ENCODE data around the gene USH2A. TPM values are rescaled to one million over a fixed set of nuclear protein-coding genes. Genes with fewer than 3 reads are reported as not detected.

Gene USH2A
- total RNA-seq, 2 donors from 2014 or later: not detected

GRCh38 chr1:215986401-215986800, 436.8 kb downstream of the USH2A start:
- H3K27ac Mint-ChIP-seq: no peak overlapping the region
- H3K4me1 Mint-ChIP-seq (ENCODE audit: low read depth in 2 of 2): no peaks in the 10 kb centered on the region
- DNase-seq (ENCODE audit: low spot score) (no peak), ATAC-seq (no peak)
- H3K4me3 Mint-ChIP-seq: no peak overlapping the region
- H3K9me3 Mint-ChIP-seq: peaks cover 16% of the 10 kb centered on the region
- no peaks in the 10 kb centered on the region for H3K36me3 Mint-ChIP-seq
- no peaks in the 10 kb centered on the region for H3K27me3 Mint-ChIP-seq

GRCh38 chr1:215983680-215984079, 439.6 kb downstream of the USH2A start:
- H3K9me3 Mint-ChIP-seq: peaks cover 11% of the 10 kb centered on the region
- DNase-seq (ENCODE audit: low spot score) (no peak), ATAC-seq (no peak)
- no peaks in the 10 kb centered on the region for H3K36me3 Mint-ChIP-seq
- H3K4me3 Mint-ChIP-seq: no peak overlapping the region
- H3K27me3 Mint-ChIP-seq: no peaks in the 10 kb centered on the region
- H3K4me1 Mint-ChIP-seq (ENCODE audit: low read depth in 2 of 2): no peaks in the 10 kb centered on the region
- no peak overlapping the region for H3K27ac Mint-ChIP-seq

DNA sequence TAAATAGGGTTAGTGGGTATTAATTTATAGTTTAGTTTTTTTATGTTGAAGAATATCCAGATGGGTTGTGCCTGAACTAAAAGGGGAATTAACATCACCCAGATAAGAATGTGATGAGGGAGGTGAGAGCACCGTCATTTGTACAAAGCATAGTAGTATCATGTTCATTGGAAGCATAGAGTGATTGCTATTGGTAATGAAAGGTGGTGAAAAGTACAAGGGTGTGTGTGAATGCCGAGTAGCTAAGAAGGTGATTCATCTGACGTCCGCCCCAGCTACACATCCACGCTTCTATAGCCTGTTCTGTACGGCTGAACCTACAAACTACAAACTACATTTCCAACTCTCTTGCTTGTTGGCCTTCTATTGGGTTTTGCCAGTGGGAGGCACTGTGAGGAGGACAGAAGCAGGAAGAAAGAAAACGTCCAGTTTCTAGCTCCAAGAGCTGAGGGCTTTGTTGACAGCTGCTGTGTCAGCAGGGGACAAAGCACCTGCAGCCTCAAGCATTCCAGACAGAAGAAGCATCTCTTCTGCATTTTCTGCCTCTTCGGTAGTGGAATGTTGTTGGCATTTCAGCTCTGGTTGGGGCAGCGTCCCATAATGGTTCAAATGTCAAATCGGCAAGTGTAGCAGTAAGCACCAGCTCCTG, 451.3 kb downstream of the USH2A start:
- Mint-ChIP-seq H3K36me3 (peaks cover 4% of the 10 kb centered on the region), H3K4me1 (ENCODE audit: low read depth in 2 of 2) (no peaks in the 10 kb centered on the region), H3K9me3 (peaks cover 21% of the 10 kb centered on the region), H3K27ac (no peak overlapping the region), H3K4me3 (no peak overlapping the region), H3K27me3 (no peaks in the 10 kb centered on the region)
- ATAC-seq: no peak
- no peak for DNase-seq (ENCODE audit: low spot score)

DNA sequence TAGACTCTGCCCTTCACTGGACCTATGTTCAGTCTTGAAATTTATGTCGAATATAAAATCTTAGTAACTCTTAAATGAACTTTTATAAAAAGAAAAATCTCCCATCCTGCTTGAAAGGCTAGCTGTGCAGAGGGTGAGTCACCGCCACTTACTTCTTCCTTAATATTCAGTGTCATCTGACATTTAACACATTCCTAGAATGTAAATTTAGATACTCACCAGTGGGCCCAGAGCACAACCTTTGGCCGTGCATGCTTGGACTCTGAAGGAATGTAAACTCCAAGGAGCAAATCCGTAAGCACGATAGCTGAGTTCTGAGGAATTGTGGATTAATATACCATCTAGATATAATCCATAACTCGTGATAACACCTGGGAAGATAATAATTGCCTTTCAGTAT, 452.8 kb downstream of the USH2A start:
- Mint-ChIP-seq H3K9me3 (peaks cover 15% of the 10 kb centered on the region), H3K4me1 (ENCODE audit: low read depth in 2 of 2) (no peaks in the 10 kb centered on the region), H3K36me3 (peaks cover 4% of the 10 kb centered on the region), H3K4me3 (no peak overlapping the region), H3K27ac (no peak overlapping the region), H3K27me3 (no peaks in the 10 kb centered on the region)
- DNase-seq (ENCODE audit: low spot score) (no peak), ATAC-seq (no peak)

- H3K27ac Mint-ChIP-seq: no peak overlapping the region
- no peak overlapping the region for H3K4me3 Mint-ChIP-seq
- DNase-seq (ENCODE audit: low spot score) (no peak), ATAC-seq (no peak)
- H3K4me1 Mint-ChIP-seq (ENCODE audit: low read depth in 2 of 2): no peaks in the 10 kb centered on the region
- no peaks in the 10 kb centered on the region for H3K9me3 Mint-ChIP-seq
- no peaks in the 10 kb centered on the region for H3K27me3 Mint-ChIP-seq
- H3K36me3 Mint-ChIP-seq: no peaks in the 10 kb centered on the region
Observed at GRCh38 chr1:215963621-215964020, 459.6 kb downstream of the USH2A start.

GRCh38 chr1:215963040-215963439, 460.2 kb downstream of the USH2A start:
- H3K9me3 Mint-ChIP-seq: no peaks in the 10 kb centered on the region
- no peak for ATAC-seq
- no peaks in the 10 kb centered on the region for H3K27me3 Mint-ChIP-seq
- H3K4me3 Mint-ChIP-seq: no peak overlapping the region
- no peaks in the 10 kb centered on the region for H3K4me1 Mint-ChIP-seq (ENCODE audit: low read depth in 2 of 2)
- DNase-seq (ENCODE audit: low spot score): no peak
- H3K27ac Mint-ChIP-seq: no peak overlapping the region
- no peaks in the 10 kb centered on the region for H3K36me3 Mint-ChIP-seq

DNA sequence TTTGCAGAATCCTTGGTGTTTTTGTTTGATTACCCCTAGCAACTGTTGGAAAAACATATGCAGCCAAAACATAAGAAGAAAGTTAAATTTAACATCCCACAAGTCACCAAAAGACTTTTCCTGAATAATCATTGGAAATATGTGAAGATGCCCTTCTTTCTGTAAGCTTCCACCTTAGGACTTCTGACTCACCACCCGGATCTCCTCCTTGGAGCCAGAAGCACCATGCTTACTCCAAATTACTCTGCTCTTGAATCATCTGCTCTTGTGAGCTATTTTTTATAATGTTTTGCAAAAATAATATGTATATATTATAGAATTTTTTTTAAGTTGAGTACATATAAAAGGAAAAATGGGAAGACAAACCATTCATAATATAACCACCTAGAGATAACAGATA, 464.4 kb downstream of the USH2A start:
- H3K27me3 Mint-ChIP-seq: no peaks in the 10 kb centered on the region
- H3K27ac Mint-ChIP-seq: no peak overlapping the region

GRCh38 chr1:215957663-215958062, 465.6 kb downstream of the USH2A start:
- H3K4me3 Mint-ChIP-seq: no peak overlapping the region
- H3K36me3 Mint-ChIP-seq: no peaks in the 10 kb centered on the region
- no peak overlapping the region for H3K27ac Mint-ChIP-seq
- peaks cover 3% of the 10 kb centered on the region for H3K9me3 Mint-ChIP-seq
- ATAC-seq (no peak), DNase-seq (ENCODE audit: low spot score) (no peak)
- no peaks in the 10 kb centered on the region for H3K27me3 Mint-ChIP-seq
- no peaks in the 10 kb centered on the region for H3K4me1 Mint-ChIP-seq (ENCODE audit: low read depth in 2 of 2)

More for the DNA sequence above, 464.4 kb downstream of the USH2A start:
- H3K4me3 Mint-ChIP-seq: no peak overlapping the region
- H3K36me3 Mint-ChIP-seq: no peaks in the 10 kb centered on the region
- DNase-seq (ENCODE audit: low spot score) (no peak), ATAC-seq (no peak)
- H3K4me1 Mint-ChIP-seq (ENCODE audit: low read depth in 2 of 2): no peaks in the 10 kb centered on the region
- H3K9me3 Mint-ChIP-seq: peaks cover 3% of the 10 kb centered on the region

GRCh38 chr1:215932558-215932957, 490.7 kb downstream of the USH2A start:
- DNase-seq (ENCODE audit: low spot score) (no peak), ATAC-seq (no peak)
- Mint-ChIP-seq H3K4me1 (ENCODE audit: low read depth in 2 of 2) (no peaks in the 10 kb centered on the region), H3K9me3 (peaks cover 6% of the 10 kb centered on the region), H3K36me3 (no peaks in the 10 kb centered on the region), H3K27ac (no peak overlapping the region), H3K27me3 (no peaks in the 10 kb centered on the region), H3K4me3 (no peak overlapping the region)

DNA sequence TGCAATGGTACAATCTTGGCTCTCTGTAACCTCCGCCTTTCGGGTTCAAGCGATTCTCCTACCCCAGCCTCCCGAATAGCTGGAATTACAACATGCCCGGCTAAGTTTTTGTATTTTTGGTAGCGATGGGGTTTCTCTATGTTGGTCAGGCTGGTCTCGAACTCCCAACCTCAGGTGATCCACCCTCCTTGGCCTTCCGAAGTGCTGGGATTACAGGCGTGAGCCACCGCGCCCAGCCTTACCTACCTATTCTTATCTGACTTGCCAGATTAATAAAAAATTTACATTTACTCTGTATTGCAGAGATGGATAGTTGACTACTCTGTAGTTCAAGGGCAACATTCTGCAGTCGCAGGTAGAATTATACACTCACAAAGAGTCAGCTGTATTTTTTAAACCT, 496.6 kb downstream of the USH2A start:
- ATAC-seq: no peak
- H3K9me3 Mint-ChIP-seq: no peaks in the 10 kb centered on the region
- no peaks in the 10 kb centered on the region for H3K36me3 Mint-ChIP-seq
- H3K4me3 Mint-ChIP-seq: no peak overlapping the region
- no peak for DNase-seq (ENCODE audit: low spot score)
- no peaks in the 10 kb centered on the region for H3K27me3 Mint-ChIP-seq
- no peak overlapping the region for H3K27ac Mint-ChIP-seq
- H3K4me1 Mint-ChIP-seq (ENCODE audit: low read depth in 2 of 2): no peaks in the 10 kb centered on the region

DNA sequence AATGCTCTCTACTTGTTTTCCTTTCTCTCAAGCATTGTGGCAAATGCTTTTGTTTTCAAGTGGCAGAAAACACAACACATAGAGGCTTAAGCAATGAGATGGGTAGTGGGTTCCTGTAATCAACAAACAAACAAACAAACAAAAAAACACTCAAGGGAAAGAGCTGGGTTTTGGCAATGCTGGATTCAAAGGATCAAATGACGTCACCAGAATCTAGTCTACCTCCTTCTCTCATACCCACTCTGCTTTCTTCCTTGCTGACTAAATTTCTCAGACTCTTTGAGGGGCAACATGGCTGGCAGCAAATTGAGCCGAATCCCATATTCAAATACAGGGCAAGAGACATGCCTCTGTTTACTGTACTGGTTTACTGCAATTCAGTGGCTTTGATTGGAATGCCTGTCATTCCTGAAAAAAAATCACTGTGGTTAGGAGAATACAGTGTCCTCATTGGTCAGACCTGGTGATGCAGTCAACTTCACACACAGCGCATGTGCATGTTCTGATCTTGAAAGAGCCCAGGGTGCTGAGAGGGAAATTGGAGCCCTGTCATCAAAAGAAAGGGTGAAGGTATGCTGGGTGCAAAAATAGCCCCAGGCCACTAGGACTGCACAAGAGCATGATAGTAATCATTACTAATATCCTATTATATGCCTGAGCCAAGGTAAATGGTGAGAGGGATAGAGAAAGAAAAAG, 500.0 kb downstream of the USH2A start:
- ATAC-seq (no peak), DNase-seq (ENCODE audit: low spot score) (no peak)
- Mint-ChIP-seq H3K27me3 (no peaks in the 10 kb centered on the region), H3K27ac (no peak overlapping the region), H3K4me1 (ENCODE audit: low read depth in 2 of 2) (no peaks in the 10 kb centered on the region), H3K4me3 (no peak overlapping the region), H3K36me3 (no peaks in the 10 kb centered on the region), H3K9me3 (no peaks in the 10 kb centered on the region)

DNA sequence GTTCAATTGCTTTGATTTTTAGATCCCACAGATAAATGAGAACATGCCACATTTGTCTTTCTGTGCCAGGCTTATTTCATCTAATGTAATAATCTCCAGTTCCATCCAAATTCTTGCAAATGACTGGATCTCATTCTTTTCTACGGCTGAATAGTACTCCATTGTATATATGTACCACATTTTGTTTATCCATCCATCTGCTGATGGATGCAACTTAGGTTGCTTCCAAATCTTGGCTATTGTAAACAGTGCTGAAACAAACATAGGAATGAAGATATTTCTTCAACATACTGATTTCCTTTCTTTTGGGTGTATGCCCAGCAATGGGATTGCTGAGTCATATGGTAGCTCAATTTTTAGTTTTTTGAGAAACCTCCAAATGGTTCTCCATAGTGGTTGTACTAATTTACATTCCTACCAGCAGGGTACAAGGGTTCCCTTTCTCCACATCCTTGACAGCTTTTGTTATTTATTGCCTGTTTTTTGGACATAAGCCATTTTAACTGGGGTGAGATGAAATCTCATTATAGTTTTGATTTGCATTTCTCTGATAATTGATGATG, 511.8 kb downstream of the USH2A start:
- H3K27me3 Mint-ChIP-seq: no peaks in the 10 kb centered on the region
- no peaks in the 10 kb centered on the region for H3K36me3 Mint-ChIP-seq
- no peak overlapping the region for H3K27ac Mint-ChIP-seq
- DNase-seq (ENCODE audit: low spot score) (no peak), ATAC-seq (no peak)
- no peaks in the 10 kb centered on the region for H3K4me1 Mint-ChIP-seq (ENCODE audit: low read depth in 2 of 2)
- H3K9me3 Mint-ChIP-seq: peaks cover 28% of the 10 kb centered on the region
- no peak overlapping the region for H3K4me3 Mint-ChIP-seq

- no peak for DNase-seq (ENCODE audit: low spot score)
- H3K4me1 Mint-ChIP-seq (ENCODE audit: low read depth in 2 of 2): no peaks in the 10 kb centered on the region
Observed at GRCh38 chr1:215905493-215906115, 517.6 kb downstream of the USH2A start.

GRCh38 chr1:215900684-215901083, 522.6 kb downstream of the USH2A start:
- Mint-ChIP-seq H3K27me3 (no peaks in the 10 kb centered on the region), H3K4me1 (ENCODE audit: low read depth in 2 of 2) (no peaks in the 10 kb centered on the region), H3K27ac (no peak overlapping the region), H3K36me3 (peaks cover 10% of the 10 kb centered on the region), H3K4me3 (no peak overlapping the region), H3K9me3 (peaks cover 17% of the 10 kb centered on the region)
- no peak for DNase-seq (ENCODE audit: low spot score)
- ATAC-seq: no peak

More at GRCh38 chr1:215905493-215906115, 517.6 kb downstream of the USH2A start:
- Mint-ChIP-seq H3K27ac (no peak overlapping the region), H3K36me3 (peaks cover 10% of the 10 kb centered on the region), H3K9me3 (peaks cover 17% of the 10 kb centered on the region), H3K27me3 (no peaks in the 10 kb centered on the region), H3K4me3 (no peak overlapping the region)
- ATAC-seq: no peak
